G401 (cell line): ENCODE measurements around the gene CNNM1. TPM values are rescaled to one million over a fixed set of nuclear protein-coding genes. Genes with fewer than 3 reads are reported as not detected.

Experiments used
- DNase-seq: peaks from one replicate; pipeline ENCODE4 v3.0.0-alpha.2; 2015; ENCODE audit warnings: low spot score
- in situ Hi-C: cut with HindIII; loops from 2 replicates; pipeline ENCODE4 v1.10.0; 2016; ENCODE audit warnings: low sequenced_read_pairs, mixed read lengths
- total RNA-seq: library from RNA; depleted of rRNA; stranded (reverse); fragments of >200 nt; shearing (Covaris generic); gene quantifications from 2 replicates; pipeline ENCODE4 v1.2.3, GENCODE V29; 2014

CNNM1 gene
- total RNA-seq, 1 experiment from 2014 or later, result 0.81 TPM

- in situ Hi-C loops, result no loop called here
- DNase-seq, result peak; percentile 51
Measured at GRCh38 chr10:99365736-99366135, 36.6 kb downstream of the CNNM1 start.

GRCh38 chr10:99366666-99367065 lies 37.5 kb downstream of the CNNM1 start:
- DNase-seq, result no peak
- in situ Hi-C loops, result no loop called here

- DNase-seq, result no peak
- in situ Hi-C loops, result no loop called here
Measured at GRCh38 chr10:99368646-99369045, 39.5 kb downstream of the CNNM1 start.

- in situ Hi-C loops, result no loop called here
- DNase-seq, result no peak
Measured at GRCh38 chr10:99369126-99369525, 40.0 kb downstream of the CNNM1 start.

- in situ Hi-C loops, result no loop called here
- DNase-seq, result no peak
Measured at GRCh38 chr10:99369551-99369950, 40.4 kb downstream of the CNNM1 start.

GRCh38 chr10:99370993-99371392 lies 41.8 kb downstream of the CNNM1 start:
- DNase-seq, result peak; percentile 30
- in situ Hi-C loops, result no loop called here

- in situ Hi-C loops, result no loop called here
- no peak for DNase-seq
Measured at GRCh38 chr10:99372546-99373271, 43.6 kb downstream of the CNNM1 start.

- DNase-seq, result no peak
- in situ Hi-C loops, result no loop called here
Measured at GRCh38 chr10:99374526-99374925, 45.4 kb downstream of the CNNM1 start.

GRCh38 chr10:99374972-99375371 lies 45.8 kb downstream of the CNNM1 start:
- DNase-seq, result no peak
- in situ Hi-C loops, result no loop called here

GRCh38 chr10:99375426-99375825 lies 46.3 kb downstream of the CNNM1 start:
- no peak for DNase-seq
- in situ Hi-C loops, result no loop called here

- in situ Hi-C loops, result no loop called here
Measured at GRCh38 chr10:99382176-99382575, 53.0 kb downstream of the CNNM1 start.

GRCh38 chr10:99387071-99387470 lies 57.9 kb downstream of the CNNM1 start:
- in situ Hi-C loops, result no loop called here
- no peak for DNase-seq

More at GRCh38 chr10:99382176-99382575, 53.0 kb downstream of the CNNM1 start:
- DNase-seq, result no peak

GRCh38 chr10:99387541-99387940 lies 58.4 kb downstream of the CNNM1 start:
- in situ Hi-C loops, result no loop called here
- DNase-seq, result no peak

- DNase-seq, result no peak
- in situ Hi-C loops, result no loop called here
Measured at GRCh38 chr10:99389729-99390480, 60.7 kb downstream of the CNNM1 start.

GRCh38 chr10:99391346-99391745 lies 62.2 kb downstream of the CNNM1 start:
- no peak for DNase-seq
- in situ Hi-C loops, result no loop called here

- in situ Hi-C loops, result no loop called here
- no peak for DNase-seq
Measured at GRCh38 chr10:99393036-99393435, 63.9 kb downstream of the CNNM1 start.

- DNase-seq, result no peak
- in situ Hi-C loops, result no loop called here
Measured at GRCh38 chr10:99393683-99394082, 64.5 kb downstream of the CNNM1 start.

GRCh38 chr10:99394256-99394655 lies 65.1 kb downstream of the CNNM1 start:
- in situ Hi-C loops, result no loop called here
- DNase-seq, result no peak

- peak; percentile 48 for DNase-seq
- in situ Hi-C loops, result no loop called here
Measured at GRCh38 chr10:99394761-99395386, 65.7 kb downstream of the CNNM1 start.

GRCh38 chr10:99395750-99396445 lies 66.7 kb downstream of the CNNM1 start:
- in situ Hi-C loops, result no loop called here
- DNase-seq, result peak; percentile 26
